ENCODE data around the gene RFX2. TPM values are rescaled to one million over a fixed set of nuclear protein-coding genes. Genes with fewer than 3 reads are reported as not detected.

RFX2 gene
- total RNA-seq, 2 donors from 2014 or later: 21.7 to 30.3 TPM

DNA sequence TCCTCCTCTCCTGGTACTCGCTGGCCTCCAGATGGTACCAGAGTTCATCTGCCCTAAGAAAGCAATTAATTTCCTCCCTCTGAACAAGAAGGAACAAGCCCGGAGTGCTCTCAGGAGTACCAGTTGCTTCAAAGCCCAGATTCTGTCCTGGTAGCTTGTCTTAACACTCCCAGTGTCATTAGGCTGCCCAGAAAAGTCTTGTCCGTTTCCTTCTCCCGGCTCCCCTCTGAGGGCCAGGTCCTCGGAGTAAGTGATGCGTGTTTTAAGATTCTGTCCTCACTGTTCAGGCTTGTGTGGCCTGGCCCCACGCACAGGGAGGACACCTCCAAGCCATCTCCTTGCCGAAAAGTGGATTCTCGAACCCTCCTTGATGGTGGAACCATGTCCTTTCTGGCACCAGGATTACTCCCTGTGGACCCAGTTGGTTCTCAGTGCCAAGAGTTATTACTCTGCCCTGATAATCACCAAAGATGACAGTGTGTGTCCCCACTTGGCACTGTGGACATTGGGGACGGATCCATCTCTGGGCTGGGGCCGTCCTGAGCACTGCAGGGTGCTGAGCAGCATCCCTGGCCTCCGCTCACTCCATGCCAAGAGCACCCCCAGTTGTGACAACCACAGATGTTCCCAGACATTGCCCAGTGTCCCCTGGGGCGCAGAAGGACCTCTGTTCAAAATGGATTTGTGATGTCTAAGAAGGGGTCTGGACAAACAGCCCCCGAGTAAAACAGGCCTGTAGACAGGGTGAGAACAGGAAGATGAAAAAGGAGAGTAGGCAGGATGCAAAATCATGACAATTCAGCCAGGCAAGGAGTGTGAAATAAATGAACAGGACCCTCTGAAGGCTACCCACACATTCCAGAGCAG lies 52.4 kb downstream of the RFX2 start:
- DNase-seq (ENCODE audit: low spot score) (no peak), ATAC-seq (ENCODE audit: insufficient number of reproducible peaks, low FRiP score, low read depth) (no peak)
- Histone ChIP-seq H3K36me3 (no peaks in the 10 kb centered on the region), H3K4me3 (peak overlapping the region; percentile 63), H3K27me3 (replicated peaks; ENCODE audit: insufficient read depth) (no peaks in the 10 kb centered on the region), H3K4me1 (ENCODE audit: control insufficient read depth in 1 of 2, low read depth in 2 of 2) (peaks cover 57 to 79% of the 10 kb centered on the region in 2 donors), H3K9me3 (no peaks in the 10 kb centered on the region), H3K27ac (peak overlapping the region; percentile 96 to 97)
- TF ChIP-seq, protein P1, sequence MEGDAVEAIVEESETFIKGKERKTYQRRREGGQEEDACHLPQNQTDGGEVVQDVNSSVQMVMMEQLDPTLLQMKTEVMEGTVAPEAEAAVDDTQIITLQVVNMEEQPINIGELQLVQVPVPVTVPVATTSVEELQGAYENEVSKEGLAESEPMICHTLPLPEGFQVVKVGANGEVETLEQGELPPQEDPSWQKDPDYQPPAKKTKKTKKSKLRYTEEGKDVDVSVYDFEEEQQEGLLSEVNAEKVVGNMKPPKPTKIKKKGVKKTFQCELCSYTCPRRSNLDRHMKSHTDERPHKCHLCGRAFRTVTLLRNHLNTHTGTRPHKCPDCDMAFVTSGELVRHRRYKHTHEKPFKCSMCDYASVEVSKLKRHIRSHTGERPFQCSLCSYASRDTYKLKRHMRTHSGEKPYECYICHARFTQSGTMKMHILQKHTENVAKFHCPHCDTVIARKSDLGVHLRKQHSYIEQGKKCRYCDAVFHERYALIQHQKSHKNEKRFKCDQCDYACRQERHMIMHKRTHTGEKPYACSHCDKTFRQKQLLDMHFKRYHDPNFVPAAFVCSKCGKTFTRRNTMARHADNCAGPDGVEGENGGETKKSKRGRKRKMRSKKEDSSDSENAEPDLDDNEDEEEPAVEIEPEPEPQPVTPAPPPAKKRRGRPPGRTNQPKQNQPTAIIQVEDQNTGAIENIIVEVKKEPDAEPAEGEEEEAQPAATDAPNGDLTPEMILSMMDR (IDR thresholded peaks at IDR 0.05): no peak

DNA sequence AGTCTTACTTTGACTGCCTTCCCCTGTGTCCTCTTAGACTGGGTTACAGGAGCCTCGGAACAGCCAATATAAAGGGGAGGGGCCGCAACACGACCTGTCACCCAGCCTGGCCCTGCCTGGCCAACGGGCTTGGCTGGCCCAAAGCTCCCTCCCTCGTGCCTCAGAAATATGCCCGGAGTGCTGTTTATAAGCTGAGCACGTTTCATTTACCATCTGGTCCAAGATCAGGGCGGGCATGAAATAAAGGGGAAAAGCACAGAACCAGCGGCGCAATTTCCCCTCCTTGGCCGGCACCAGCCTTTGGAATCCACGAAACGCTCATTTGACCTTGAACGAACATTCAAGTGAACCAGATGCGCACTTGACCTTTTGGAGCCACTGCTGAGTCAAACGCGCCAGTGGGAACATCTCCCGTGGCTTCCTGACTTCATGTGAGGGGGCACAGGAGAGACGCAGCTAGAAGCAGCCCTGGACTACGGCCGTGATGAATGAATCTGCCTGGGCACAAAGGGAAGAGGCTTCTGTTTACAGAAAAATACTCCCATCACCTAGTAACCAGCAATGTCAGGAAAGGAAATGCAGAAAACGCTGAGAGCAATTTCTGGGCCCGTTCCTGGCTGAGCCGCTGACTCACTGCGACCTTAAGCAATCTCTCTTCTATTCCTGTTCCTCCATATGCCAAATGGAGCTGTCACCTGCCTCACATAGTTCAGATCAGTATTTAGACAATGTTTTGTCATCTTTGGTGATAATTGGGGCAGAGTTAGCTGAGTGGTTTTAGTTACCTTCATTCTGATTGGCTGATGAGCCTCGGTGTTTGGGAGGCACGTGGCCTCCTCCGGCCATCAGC lies 53.3 kb downstream of the RFX2 start:
- Histone ChIP-seq H3K4me3 (peak overlapping the region; percentile 63), H3K36me3 (no peaks in the 10 kb centered on the region), H3K4me1 (ENCODE audit: control insufficient read depth in 1 of 2, low read depth in 2 of 2) (peaks cover 49 to 71% of the 10 kb centered on the region in 2 donors), H3K27me3 (replicated peaks; ENCODE audit: insufficient read depth) (no peaks in the 10 kb centered on the region), H3K27ac (peak overlapping the region; percentile 96 to 97), H3K9me3 (no peaks in the 10 kb centered on the region)
- DNase-seq (ENCODE audit: low spot score): peak; percentile 84
- peak; percentile 78 for ATAC-seq (ENCODE audit: insufficient number of reproducible peaks, low FRiP score, low read depth)
- TF ChIP-seq, protein P1 (IDR thresholded peaks at IDR 0.05): no peak

DNA sequence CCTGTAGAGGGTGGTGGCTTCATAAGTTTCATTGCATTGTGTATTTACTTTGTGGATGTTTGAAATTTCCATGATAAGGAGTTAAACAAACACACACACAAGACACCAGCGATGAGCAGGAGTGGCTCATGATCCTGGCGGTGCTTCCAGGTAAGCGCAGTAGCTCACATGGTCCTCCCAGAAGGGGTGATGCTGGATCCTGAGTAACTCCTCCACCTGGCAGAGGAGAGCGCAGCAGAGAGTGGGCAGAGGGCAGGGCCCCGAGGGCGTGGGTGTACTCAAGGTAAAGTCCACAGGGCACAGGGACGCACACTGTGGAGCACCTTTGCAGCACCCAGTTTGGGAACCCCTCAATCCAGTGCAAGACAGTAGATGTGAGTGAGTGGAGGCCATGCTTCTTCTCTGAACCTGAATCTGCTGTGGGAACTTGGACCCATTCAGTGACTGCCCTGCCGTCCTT lies 54.0 kb downstream of the RFX2 start:
- peak overlapping the region; percentile 96 to 97 for H3K27ac ChIP-seq
- TF ChIP-seq, protein P1 (IDR thresholded peaks at IDR 0.05): no peak
- DNase-seq (ENCODE audit: low spot score) (no peak), ATAC-seq (ENCODE audit: insufficient number of reproducible peaks, low FRiP score, low read depth) (no peak)
- no peaks in the 10 kb centered on the region for H3K36me3 ChIP-seq
- peak overlapping the region; percentile 63 for H3K4me3 ChIP-seq
- no peaks in the 10 kb centered on the region for H3K9me3 ChIP-seq
- no peaks in the 10 kb centered on the region for H3K27me3 ChIP-seq (replicated peaks; ENCODE audit: insufficient read depth)
- H3K4me1 ChIP-seq (ENCODE audit: control insufficient read depth in 1 of 2, low read depth in 2 of 2): peaks cover 42 to 64% of the 10 kb centered on the region in 2 donors

DNA sequence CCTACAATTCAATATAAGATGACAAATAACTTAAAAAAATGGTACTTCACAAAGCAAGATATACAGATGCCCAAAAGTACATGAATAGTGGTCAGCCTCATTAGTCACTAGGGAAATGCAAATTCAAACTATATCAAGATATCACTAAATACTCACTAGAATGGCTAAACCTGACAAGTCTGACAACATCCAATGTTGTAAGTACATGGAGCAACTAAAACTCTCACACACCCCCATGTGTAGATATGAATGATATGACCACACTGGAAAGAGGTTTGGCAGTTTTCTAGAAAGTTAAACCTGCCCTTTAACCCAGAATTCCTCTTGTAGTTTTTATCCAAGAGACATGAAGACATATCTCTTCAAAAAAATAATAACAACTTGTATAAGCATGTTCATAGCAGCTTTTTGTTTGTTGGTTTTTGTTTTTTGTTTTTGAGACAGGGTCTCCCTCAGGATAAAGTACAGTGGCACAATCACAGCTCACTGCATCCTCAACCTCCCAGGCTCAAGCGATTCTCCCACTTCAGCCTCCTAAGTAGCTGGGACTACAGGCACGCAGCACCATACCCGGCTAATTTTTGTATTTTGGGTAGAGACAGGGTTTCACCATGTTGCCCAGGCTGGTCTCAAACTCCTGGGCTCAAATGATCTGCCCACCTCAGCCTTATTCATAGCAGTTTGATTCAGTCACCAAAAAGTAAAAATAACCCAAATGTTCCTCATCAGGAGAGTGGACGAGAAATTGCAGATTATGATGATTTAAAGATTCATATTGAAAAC lies 55.1 kb downstream of the RFX2 start:
- TF ChIP-seq, protein P1 (IDR thresholded peaks at IDR 0.05): no peak
- no peak overlapping the region for H3K4me3 ChIP-seq
- H3K4me1 ChIP-seq (ENCODE audit: control insufficient read depth in 1 of 2, low read depth in 2 of 2): peaks cover 33 to 53% of the 10 kb centered on the region in 2 donors
- ATAC-seq (ENCODE audit: insufficient number of reproducible peaks, low FRiP score, low read depth) (no peak), DNase-seq (ENCODE audit: low spot score) (no peak)
- no peaks in the 10 kb centered on the region for H3K9me3 ChIP-seq
- H3K27ac ChIP-seq: peak overlapping the region; percentile 96 to 97
- no peaks in the 10 kb centered on the region for H3K36me3 ChIP-seq
- no peaks in the 10 kb centered on the region for H3K27me3 ChIP-seq (replicated peaks; ENCODE audit: insufficient read depth)

Measured in thoracic aorta (tissue), 2 donors.